PC-9 (cell line): ENCODE measurements around the gene KLF7.

Experiments
- EZH2 ChIP-seq: fragments of 200-600 bp; sonication (generic); IDR thresholded peaks from 2 replicates; pipeline ENCODE4 v1.8.0; 2017; ENCODE audit warnings: antibody characterized with exemption, low read depth
- TF ChIP-seq, protein P1 (sequence below): fragments of 200-600 bp; sonication (generic); conservative IDR thresholded peaks from 2 replicates; pipeline ENCODE4 v1.6.1; 2017; ENCODE audit warnings: mixed run types, antibody characterized with exemption, mild to moderate bottlenecking, moderate library complexity

DNA sequence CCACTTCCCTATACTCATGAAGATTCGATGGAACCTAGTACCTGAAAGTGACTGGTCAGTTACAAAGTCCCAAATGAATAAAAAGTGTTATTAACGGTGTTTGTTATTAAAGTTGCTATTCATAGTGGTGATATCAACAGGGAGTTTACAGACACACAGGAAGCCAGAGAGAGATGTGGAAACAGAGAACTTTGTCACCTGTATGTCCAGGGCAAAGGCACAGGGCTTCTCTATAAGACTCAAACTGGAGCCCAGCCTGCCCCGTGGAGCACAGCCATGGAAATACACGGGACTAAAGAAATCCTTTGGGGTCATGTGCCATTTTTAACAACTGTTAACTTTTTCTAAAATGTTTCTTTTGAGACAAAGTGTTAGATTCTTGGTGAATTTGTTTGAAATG is 68.5 kb downstream of the KLF7 start:
- no peak for TF ChIP-seq EZH2
- TF ChIP-seq, protein P1, sequence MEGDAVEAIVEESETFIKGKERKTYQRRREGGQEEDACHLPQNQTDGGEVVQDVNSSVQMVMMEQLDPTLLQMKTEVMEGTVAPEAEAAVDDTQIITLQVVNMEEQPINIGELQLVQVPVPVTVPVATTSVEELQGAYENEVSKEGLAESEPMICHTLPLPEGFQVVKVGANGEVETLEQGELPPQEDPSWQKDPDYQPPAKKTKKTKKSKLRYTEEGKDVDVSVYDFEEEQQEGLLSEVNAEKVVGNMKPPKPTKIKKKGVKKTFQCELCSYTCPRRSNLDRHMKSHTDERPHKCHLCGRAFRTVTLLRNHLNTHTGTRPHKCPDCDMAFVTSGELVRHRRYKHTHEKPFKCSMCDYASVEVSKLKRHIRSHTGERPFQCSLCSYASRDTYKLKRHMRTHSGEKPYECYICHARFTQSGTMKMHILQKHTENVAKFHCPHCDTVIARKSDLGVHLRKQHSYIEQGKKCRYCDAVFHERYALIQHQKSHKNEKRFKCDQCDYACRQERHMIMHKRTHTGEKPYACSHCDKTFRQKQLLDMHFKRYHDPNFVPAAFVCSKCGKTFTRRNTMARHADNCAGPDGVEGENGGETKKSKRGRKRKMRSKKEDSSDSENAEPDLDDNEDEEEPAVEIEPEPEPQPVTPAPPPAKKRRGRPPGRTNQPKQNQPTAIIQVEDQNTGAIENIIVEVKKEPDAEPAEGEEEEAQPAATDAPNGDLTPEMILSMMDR, result no peak
